Keratinocyte (primary cell): ENCODE data around the gene ABI3. TPM values are rescaled to one million over a fixed set of nuclear protein-coding genes. Genes with fewer than 3 reads are reported as not detected.

Source experiments
- DNase-seq: peaks from one replicate; pipeline ENCODE4 v3.0.0-alpha.2; 2011; ENCODE audit warnings: low read depth, missing footprints, low spot score
- FAIRE-seq: peaks from 2 replicates; lab custom pipeline; 2011; peaks lifted over from hg19 to GRCh38; lab: Jason Lieb, UNC
- H2AFZ ChIP-seq: 2 replicates; pipeline ENCODE4 v1.6.0; 2012; ENCODE audit warnings: low read length, control low read depth, inconsistent platforms; ENCODE audit not compliant: control insufficient read depth
- H3K27ac ChIP-seq: 2 replicates; pipeline ENCODE4 v1.5.1; 2011; ENCODE audit warnings: low read length; ENCODE audit not compliant: control insufficient read depth, insufficient read depth
- H3K27me3 ChIP-seq: 3 replicates; pipeline ENCODE4 v1.6.0; 2011; ENCODE audit warnings: low read length; ENCODE audit not compliant: control insufficient read depth, insufficient read depth; ENCODE audit errors: extremely low read depth
- H3K36me3 ChIP-seq, 2 experiments: 2 replicates in 1 of 2; 3 replicates in 1 of 2; pipeline ENCODE4 v1.5.1; 2011; ENCODE audit warnings: low read length in 2 of 2, mild to moderate bottlenecking in 1 of 2; ENCODE audit not compliant: control insufficient read depth in 2 of 2, insufficient read depth in 2 of 2; ENCODE audit errors: extremely low read depth in 1 of 2
- H3K4me1 ChIP-seq: 3 replicates; pipeline ENCODE4 v1.5.1; 2011; ENCODE audit warnings: low read length; ENCODE audit not compliant: control insufficient read depth, insufficient read depth; ENCODE audit errors: extremely low read depth
- H3K4me2 ChIP-seq: 3 replicates; pipeline ENCODE4 v1.6.0; 2011; ENCODE audit warnings: low read depth, low read length; ENCODE audit not compliant: control insufficient read depth, insufficient read depth; ENCODE audit errors: extremely low read depth
- H3K4me3 ChIP-seq, 3 experiments: fragments of 200-600 bp in 1 of 3; sonication (generic) in 1 of 3; 2 replicates in 2 of 3; 3 replicates in 1 of 3; pipeline ENCODE4 v1.5.1; 2011 to 2016; ENCODE audit warnings: low read length in 3 of 3, mild to moderate bottlenecking in 3 of 3, control low read depth in 2 of 3, inconsistent platforms in 1 of 3, low read depth in 1 of 3, mixed read lengths in 1 of 3, mixed run types in 1 of 3, moderate library complexity in 1 of 3; ENCODE audit not compliant: control insufficient read depth in 2 of 3, insufficient read depth in 2 of 3; ENCODE audit errors: extremely low read depth in 1 of 3
- H3K79me2 ChIP-seq: 2 replicates; pipeline ENCODE4 v1.6.0; 2012; ENCODE audit warnings: low read length; ENCODE audit not compliant: control insufficient read depth, insufficient read depth
- H3K9ac ChIP-seq: 3 replicates; pipeline ENCODE4 v1.6.0; 2011; ENCODE audit warnings: low read length; ENCODE audit not compliant: control insufficient read depth, insufficient read depth; ENCODE audit errors: extremely low read depth
- H3K9me1 ChIP-seq: 3 replicates; pipeline ENCODE4 v1.6.0; 2011; ENCODE audit warnings: low read length; ENCODE audit not compliant: control insufficient read depth, insufficient read depth; ENCODE audit errors: extremely low read depth
- H3K9me3 ChIP-seq: 2 replicates; pipeline ENCODE4 v1.5.1; 2012; ENCODE audit warnings: low read depth, low read length; ENCODE audit not compliant: control insufficient read depth
- H4K20me1 ChIP-seq: 3 replicates; pipeline ENCODE4 v1.6.0; 2011; ENCODE audit warnings: low read length; ENCODE audit not compliant: control insufficient read depth, insufficient read depth; ENCODE audit errors: extremely low read depth
- EZH2 ChIP-seq: IDR thresholded peaks from one replicate; pipeline ENCODE4 v1.6.1; 2012; ENCODE audit warnings: inconsistent platforms, mild to moderate bottlenecking, low read length, moderate library complexity
- dilution Hi-C: fragments of 300-500 bp; cut with MboI; formaldehyde crosslinking; loops from one replicate; pipeline ENCODE4 v1.7.0; 2020; ENCODE audit warnings: low sequenced_read_pairs; ENCODE audit not compliant: extremely low pct_ligation_motif_present
- polyA plus RNA-seq, 5 experiments: library from polyadenylated mRNA; depleted of rRNA in 3 of 5; stranded (reverse) in 3 of 5; stranded (forward) in 1 of 5; unstranded in 1 of 5; fragments of >200 nt; gene quantifications; 1 replicate in 1 of 5; 2 replicates in 3 of 5; 3 replicates in 1 of 5; pipeline versions ENCODE4 v1.2.1 to v1.2.3, GENCODE V29; 2011 to 2012; ENCODE audit warnings: missing spikeins in 2 of 5, low read depth in 1 of 5, low replicate concordance in 1 of 5
- TF ChIP-seq, protein P1 (sequence below), 3 experiments: IDR thresholded peaks in 1 of 3; conservative IDR thresholded peaks in 1 of 3; optimal IDR thresholded peaks in 1 of 3; 2 replicates in 2 of 3; 3 replicates in 1 of 3; pipeline versions ENCODE3 to v1.5.1; 2011; ENCODE audit warnings: low read length in 3 of 3, mild to moderate bottlenecking in 3 of 3, moderate library complexity in 2 of 3, control low read depth in 1 of 3, inconsistent platforms in 1 of 3; ENCODE audit not compliant: insufficient read depth in 2 of 3; ENCODE audit errors: extremely low read depth in 1 of 3

The ABI3 gene
- polyA plus RNA-seq, 1 donor (not counting 4 experiments of a cell fraction or from before 2014, with no cell fraction given), result not detected

GRCh38 chr17:49244839-49245238, 34.3 kb downstream of the ABI3 start:
- Histone ChIP-seq H3K79me2 (no peaks in the 10 kb centered on the region), H3K36me3 (no peaks in the 10 kb centered on the region), H3K4me2 (no peak overlapping the region), H3K4me1 (no peaks in the 10 kb centered on the region), H3K4me3 (no peak overlapping the region), H3K9me3 (no peaks in the 10 kb centered on the region), H3K27ac (no peak overlapping the region), H4K20me1 (no peaks in the 10 kb centered on the region), H2AFZ (no peak overlapping the region), H3K9ac (no peak overlapping the region), H3K9me1 (no peaks in the 10 kb centered on the region), H3K27me3 (peaks cover 4% of the 10 kb centered on the region)
- DNase-seq, result no peak
- no peak for TF ChIP-seq EZH2
- TF ChIP-seq, protein P1, sequence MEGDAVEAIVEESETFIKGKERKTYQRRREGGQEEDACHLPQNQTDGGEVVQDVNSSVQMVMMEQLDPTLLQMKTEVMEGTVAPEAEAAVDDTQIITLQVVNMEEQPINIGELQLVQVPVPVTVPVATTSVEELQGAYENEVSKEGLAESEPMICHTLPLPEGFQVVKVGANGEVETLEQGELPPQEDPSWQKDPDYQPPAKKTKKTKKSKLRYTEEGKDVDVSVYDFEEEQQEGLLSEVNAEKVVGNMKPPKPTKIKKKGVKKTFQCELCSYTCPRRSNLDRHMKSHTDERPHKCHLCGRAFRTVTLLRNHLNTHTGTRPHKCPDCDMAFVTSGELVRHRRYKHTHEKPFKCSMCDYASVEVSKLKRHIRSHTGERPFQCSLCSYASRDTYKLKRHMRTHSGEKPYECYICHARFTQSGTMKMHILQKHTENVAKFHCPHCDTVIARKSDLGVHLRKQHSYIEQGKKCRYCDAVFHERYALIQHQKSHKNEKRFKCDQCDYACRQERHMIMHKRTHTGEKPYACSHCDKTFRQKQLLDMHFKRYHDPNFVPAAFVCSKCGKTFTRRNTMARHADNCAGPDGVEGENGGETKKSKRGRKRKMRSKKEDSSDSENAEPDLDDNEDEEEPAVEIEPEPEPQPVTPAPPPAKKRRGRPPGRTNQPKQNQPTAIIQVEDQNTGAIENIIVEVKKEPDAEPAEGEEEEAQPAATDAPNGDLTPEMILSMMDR (optimal IDR thresholded peaks at IDR 0.05 in 1 of 3, IDR thresholded peaks at IDR 0.05 in 1 of 3, conservative IDR thresholded peaks at IDR 0.05 in 1 of 3; ENCODE audit: extremely low read depth in 1 of 3, insufficient read depth in 2 of 3, low read length in 3 of 3), result no peak
- FAIRE-seq, result no peak
- dilution Hi-C loops, result no loop called here

DNA sequence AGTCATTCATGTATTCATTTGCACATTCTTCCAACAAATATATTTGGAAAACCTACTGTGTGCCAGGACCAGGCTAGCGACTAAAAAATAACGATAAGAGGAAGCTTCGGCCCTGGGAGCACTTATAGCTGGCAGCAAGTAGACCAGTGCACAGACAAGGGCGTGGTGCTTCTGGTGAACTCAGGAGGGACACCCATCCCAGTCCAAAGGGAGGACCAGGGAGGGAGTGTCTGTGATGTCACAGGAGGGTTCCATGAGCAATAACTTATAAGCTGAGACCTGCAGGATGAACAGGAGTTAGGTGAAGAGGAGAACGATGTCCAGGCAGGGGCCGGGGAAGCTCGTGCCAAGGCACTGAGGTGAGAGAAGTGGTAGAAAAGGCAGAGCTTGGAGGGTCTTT, 37.4 kb downstream of the ABI3 start:
- no peak overlapping the region for H2AFZ ChIP-seq
- H3K9me1 ChIP-seq, result no peaks in the 10 kb centered on the region
- no peak overlapping the region for H3K4me2 ChIP-seq
- H3K79me2 ChIP-seq, result no peaks in the 10 kb centered on the region
- no peaks in the 10 kb centered on the region for H3K9me3 ChIP-seq
- no peak overlapping the region for H3K4me3 ChIP-seq
- no peak for DNase-seq
- no peaks in the 10 kb centered on the region for H4K20me1 ChIP-seq
- no peak overlapping the region for H3K9ac ChIP-seq
- FAIRE-seq, result no peak
- TF ChIP-seq, protein P1 (optimal IDR thresholded peaks at IDR 0.05 in 1 of 3, IDR thresholded peaks at IDR 0.05 in 1 of 3, conservative IDR thresholded peaks at IDR 0.05 in 1 of 3; ENCODE audit: extremely low read depth in 1 of 3, insufficient read depth in 2 of 3, low read length in 3 of 3), result no peak
- TF ChIP-seq EZH2, result no peak
- dilution Hi-C loops, result no loop called here
- peaks cover 4% of the 10 kb centered on the region for H3K27me3 ChIP-seq
- H3K36me3 ChIP-seq, result no peaks in the 10 kb centered on the region
- H3K4me1 ChIP-seq, result no peaks in the 10 kb centered on the region
- no peak overlapping the region for H3K27ac ChIP-seq
